Activated CD8-positive, alpha-beta memory T cell treated with anti-CD3 and anti-CD28 coated beads for 36 hours (primary cell): ENCODE measurements around the gene SH2D3A. TPM values are rescaled to one million over a fixed set of nuclear protein-coding genes. Genes with fewer than 3 reads are reported as not detected.
"Not testable (repeated sequence)": the region's sequence is repeated elsewhere in the genome, so short reads cannot be mapped to it uniquely, and the experiment has no call there.

Experiments
- CTCF ChIA-PET: fragments of 350-600 bp; sonication (Branson Sonifier 250); formaldehyde crosslinking; loops from one replicate; lab custom pipeline; 2021; ENCODE audit warnings: antibody characterized with exemption; lab: Charles Lee
- POLR2A ChIA-PET: fragments of 350-600 bp; sonication (Branson Sonifier 250); formaldehyde crosslinking; loops from one replicate; lab custom pipeline; 2021; ENCODE audit warnings: antibody characterized with exemption; lab: Charles Lee
- total RNA-seq, 2 experiments: library from RNA; stranded (reverse); gene quantifications; one replicate each; pipeline ENCODE4 v1.2.3, GENCODE V29; 2021

The SH2D3A gene
- total RNA-seq, 2 experiments from 2014 or later: 18.1 to 20.3 TPM

DNA sequence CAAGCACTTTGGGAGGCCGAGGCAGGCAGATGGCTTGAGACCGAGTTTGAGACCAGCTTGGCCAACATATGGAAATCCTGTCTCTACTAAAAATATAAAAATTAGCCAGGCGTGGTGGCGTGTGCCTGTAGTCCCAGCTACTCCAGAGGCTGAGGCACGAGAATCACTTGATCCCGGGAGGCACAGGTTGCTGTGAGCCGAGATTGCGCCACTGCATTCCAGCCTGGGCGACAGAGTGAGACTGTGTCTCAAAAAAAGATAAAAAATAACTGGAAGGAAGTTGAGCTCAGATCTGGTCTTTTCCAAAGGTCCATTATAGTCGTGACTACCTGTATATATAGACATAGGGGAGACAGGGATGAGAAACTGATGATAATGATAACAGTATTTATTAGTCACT is 18.7 kb downstream of the SH2D3A start:
- CTCF ChIA-PET: interaction anchor here (1.0 kb wide), 1 partner anchor 115 kb away, joined by 4 read pairs; no protein-coding TSS in a partner anchor
- POLR2A ChIA-PET: not testable (repeated sequence)

- POLR2A ChIA-PET: interaction anchor here (0.6 kb wide), 1 partner anchor 16 kb away, joined by 4 read pairs; no protein-coding TSS in a partner anchor
- CTCF ChIA-PET: interaction anchor here (0.6 kb wide), 1 partner anchor 72 kb away, joined by 3 read pairs; no protein-coding TSS in a partner anchor
Measured at GRCh38 chr19:6745965-6746364, 21.3 kb downstream of the SH2D3A start.

DNA sequence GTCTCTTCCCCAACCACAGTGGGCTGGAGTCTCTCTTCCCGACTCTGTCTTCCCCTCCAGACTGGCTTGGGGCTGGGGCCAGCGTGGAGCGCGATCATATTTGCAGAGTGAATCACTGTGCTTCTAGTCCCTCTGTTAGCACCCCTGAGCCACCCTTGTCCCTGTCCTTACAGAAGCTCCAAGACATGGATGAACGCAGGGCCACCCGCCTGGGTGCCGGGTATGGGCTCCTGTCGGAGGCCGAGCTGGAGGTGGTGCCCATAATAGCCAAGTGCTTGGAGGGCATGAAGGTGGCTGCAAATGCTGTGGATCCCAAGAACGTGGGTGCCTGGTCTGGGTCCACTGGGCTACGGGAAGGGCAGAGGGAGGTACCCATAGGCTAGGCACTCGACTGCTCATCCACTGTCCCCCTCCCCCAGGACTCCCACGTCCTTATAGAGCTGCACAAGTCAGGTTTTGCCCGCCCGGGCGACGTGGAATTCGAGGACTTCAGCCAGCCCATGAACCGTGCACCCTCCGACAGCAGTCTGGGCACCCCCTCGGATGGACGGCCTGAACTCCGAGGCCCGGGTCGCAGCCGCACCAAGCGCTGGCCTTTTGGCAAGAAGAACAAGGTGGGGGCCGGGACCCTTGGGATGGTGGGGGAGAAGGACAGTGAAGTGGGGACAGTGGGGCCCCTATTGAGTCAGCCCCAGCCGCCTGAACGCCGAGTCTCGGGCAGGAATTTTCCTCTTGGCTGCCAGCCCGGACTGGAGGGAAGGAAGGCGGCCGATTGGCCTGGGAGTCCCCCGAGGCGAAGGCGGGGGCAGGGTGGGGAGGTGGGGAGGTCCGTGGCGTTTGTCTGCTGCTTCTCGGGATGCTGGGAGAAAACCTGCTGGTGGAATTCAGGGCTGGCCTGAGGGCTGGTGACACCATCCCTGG is 22.6 kb downstream of the SH2D3A start:
- CTCF ChIA-PET: interaction anchor here (2.0 kb wide), 1 partner anchor 119 kb away, joined by 8 read pairs; no protein-coding TSS in a partner anchor

GRCh38 chr19:6743714-6744380 is 23.4 kb downstream of the SH2D3A start:
- ChIA-PET CTCF (interaction anchor here (2.0 kb wide), 1 partner anchor 119 kb away, joined by 8 read pairs; no protein-coding TSS in a partner anchor), POLR2A (interaction anchor here (0.6 kb wide), 1 partner anchor 45 kb away, joined by 3 read pairs; no protein-coding TSS in a partner anchor)

More for the DNA sequence above, 22.6 kb downstream of the SH2D3A start:
- POLR2A ChIA-PET: interaction anchor here (0.6 kb wide), 1 partner anchor 45 kb away, joined by 3 read pairs; no protein-coding TSS in a partner anchor

DNA sequence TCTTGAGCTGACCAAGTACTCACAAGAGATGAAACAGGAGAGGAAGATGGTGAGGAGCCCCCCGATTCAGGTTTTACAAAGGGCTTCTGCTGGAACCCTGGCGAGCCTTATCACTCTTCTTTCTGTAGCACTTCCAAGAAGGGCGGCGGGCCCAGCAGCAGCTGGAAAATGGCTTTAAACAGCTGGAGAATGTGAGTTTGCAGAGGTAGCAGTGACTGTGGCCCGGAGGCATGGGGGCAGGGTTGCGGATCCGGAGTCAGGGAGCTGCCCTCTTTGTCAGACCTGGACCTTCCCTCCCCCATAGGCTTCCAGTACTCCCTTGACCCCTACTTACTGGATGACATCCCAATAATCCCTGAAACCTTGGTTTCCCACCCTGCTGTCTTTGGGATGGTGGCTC is 24.2 kb downstream of the SH2D3A start:
- POLR2A ChIA-PET: no interaction called here
- CTCF ChIA-PET: interaction anchor here (0.9 to 2.0 kb wide), 2 partner anchors 120 to 121 kb away, joined by 3 to 8 read pairs; no protein-coding TSS in a partner anchor

DNA sequence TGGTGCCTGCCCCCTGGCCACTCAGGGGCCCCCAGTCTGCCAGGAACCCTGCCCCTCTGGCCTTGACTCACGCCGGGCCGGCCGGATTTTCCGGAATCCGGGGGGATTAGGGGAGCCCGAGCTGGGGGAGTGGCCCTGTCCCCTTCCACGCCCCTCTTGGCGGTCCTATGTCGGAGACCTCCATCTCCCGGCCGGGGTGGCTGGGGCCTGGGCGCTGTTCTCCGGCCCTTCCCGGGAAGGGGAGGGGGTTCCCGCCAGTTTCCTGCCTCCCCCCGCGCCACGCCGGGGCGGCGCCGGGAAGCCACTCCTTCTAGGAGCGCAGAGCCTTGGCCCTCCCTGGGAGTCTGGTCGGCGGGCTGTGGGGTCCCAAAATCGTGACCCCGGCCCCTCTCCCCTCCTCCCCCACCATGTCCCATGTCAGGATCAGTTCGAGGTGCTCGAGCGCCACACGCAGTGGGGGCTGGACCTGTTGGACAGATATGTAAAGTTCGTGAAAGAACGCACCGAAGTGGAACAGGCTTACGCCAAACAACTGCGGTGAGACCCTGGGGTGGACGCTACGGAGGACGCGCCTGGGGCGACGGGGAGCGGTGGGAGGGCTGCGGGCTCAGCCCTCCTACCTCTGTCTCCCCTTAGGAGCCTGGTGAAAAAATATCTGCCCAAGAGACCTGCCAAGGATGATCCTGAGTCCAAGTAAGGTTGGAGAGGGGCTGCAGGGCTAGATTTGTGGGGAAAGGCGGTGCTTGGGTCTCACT is 26.5 kb downstream of the SH2D3A start:
- ChIA-PET POLR2A (no interaction called here), CTCF (interaction anchor here (0.7 to 6.3 kb wide), 4 partner anchors 108 to 123 kb away, joined by 3 to 79 read pairs (median 4); no protein-coding TSS in a partner anchor)

DNA sequence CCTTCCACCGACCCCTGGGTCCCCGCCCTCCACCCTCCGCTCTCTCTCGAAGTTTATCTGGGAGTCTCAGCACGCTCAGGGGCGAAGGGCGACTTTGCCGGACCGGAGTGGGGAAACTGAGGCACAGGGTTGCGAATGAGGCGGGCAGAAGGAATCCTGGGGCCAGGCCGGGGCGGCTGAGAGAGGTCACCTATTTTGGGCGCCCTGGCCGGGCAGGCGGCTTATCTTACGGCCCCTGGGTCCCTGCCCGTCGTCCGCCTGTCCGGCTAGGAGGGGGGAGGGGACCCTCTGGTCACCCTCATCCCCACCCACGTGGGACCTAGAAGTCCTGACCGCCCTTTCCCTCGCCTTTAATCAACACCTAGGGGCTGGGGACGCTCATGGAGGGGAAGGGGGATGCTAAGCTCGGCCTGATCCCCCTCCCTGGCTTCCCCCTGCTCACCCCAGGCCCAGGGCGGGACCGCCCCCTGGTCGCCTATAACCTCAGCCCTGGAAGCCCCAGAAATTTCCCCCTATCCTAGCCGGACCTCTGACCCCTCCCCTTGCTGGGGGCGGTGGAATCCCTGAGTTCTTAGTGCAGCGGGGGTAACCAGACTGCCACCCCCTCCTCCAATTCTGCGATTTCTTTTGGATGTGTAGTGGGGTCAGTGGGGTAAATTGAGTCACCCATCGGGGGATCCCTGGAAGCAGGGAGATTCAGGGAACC is 27.2 kb downstream of the SH2D3A start:
- POLR2A ChIA-PET: no interaction called here
- CTCF ChIA-PET: interaction anchor here (1.4 to 6.3 kb wide), 3 partner anchors 107 to 223 kb away, joined by 3 to 79 read pairs (median 5); no protein-coding TSS in a partner anchor

DNA sequence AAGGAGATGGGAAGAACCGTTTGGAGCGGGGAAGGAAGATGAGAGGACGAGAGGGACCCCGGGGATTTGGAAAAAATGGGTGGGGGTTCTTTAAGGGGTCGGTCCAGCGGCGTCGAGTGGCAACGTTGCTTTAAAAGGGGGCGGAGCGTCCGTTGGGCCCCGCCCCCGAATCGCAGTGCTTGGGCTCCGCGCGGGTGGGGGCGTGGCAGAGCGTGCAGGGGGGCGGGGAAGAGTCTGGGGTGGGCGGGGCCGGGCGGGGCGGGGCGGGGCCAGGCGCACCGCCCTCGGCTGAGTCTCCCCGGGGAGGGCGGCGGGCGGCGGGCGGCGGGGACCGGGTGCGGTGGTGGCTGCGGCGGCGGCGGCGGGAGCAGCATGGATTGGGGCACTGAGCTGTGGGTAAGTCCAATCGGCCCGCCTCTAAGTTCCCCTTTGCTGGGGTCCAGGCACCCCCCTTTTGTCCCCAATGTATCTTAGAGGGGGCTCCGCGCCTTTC is 27.8 kb downstream of the SH2D3A start, which contains the start of gene TRIP10:
TRIP10 (plus strand) TSS at position 291 of the 493 bp plus-strand sequence; CDS start at position 373, 82 bp downstream.
- POLR2A ChIA-PET: interaction anchor here (1.9 kb wide), 1 partner anchor 33 kb away, joined by 7 read pairs; the partner anchor contains the start of gene VAV1

DNA sequence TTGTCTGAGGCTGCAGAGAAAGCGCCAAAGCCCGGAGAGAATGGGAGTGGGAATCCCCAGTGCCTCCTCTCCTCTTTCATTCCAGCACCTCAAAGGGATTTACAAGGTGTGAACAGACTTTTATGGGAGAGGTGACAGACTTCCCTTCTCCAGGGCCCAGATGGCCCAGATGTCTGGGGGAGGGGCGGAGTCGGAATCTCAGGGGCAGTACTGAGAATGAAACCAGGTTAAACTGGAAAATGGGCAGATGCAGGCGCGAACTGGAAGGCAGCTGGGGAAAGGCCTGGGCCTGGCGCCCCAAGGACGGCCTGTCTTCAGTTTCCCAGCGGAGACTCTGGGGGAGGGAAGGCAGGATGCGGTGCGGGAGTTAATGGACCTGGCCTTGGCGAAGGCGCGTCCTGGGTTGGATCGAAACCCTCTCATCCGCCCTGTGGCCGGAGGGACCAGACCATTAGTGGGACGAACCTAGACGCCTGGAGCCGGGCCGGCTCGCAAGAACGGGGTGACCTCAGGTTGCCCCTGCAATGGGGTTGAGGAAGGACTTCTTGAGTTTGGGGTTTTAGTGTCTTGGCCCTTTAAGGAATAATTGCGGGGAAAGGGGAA is 28.3 kb downstream of the SH2D3A start:
- ChIA-PET POLR2A (interaction anchor here (1.9 to 3.6 kb wide), 2 partner anchors 34 to 125 kb away, joined by 7 to 17 read pairs; partner anchors contain the start of gene VAV1), CTCF (interaction anchor here (1.0 to 6.3 kb wide), 12 partner anchors 10 to 258 kb away, joined by 3 to 79 read pairs (median 5); partner anchors contain the start of genes DENND1C and VAV1)

More for the DNA sequence above, 27.8 kb downstream of the SH2D3A start, which contains the start of gene TRIP10:
- CTCF ChIA-PET: interaction anchor here (1.4 to 6.3 kb wide), 6 partner anchors 11 to 222 kb away, joined by 3 to 79 read pairs (median 6); no protein-coding TSS in a partner anchor

- ChIA-PET POLR2A (interaction anchor here (0.9 to 3.6 kb wide), 3 partner anchors 34 to 126 kb away, joined by 3 to 17 read pairs (median 7); partner anchors contain the start of gene VAV1), CTCF (interaction anchor here (0.5 to 6.3 kb wide), 15 partner anchors 9 to 1878 kb away, joined by 3 to 79 read pairs (median 5); partner anchors contain the start of genes DENND1C and VAV1)
Measured at GRCh38 chr19:6737873-6738786, 29.1 kb downstream of the SH2D3A start.

DNA sequence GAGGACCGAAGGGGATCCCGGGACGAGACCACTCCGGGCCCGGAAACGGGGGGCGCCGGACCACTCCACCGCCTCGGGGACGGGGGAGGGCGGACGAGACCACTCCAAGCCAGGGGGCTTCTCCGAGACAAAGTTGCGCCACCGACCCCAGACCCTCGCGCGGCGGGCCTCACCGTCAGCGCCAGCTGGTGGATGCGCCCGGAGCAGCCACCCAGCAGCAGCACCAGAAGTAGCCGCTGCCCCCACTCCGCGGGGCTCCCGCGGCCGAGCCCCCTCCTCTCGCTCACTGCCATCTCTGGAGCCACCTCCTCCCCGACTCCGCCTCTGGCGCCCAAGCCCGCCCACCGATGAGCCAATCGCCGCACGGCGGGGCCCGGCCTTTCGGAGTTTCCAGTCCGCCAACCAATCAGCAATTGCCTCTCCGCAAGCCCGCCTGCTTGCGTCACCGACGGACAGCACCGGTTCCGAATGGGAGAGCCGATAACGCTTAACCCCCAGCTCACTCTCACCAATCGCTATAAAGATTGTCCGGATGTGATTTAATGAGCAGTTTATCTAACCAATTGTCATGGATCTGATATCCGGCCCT is 29.9 kb downstream of the SH2D3A start, which contains the start of gene GPR108:
GPR108 (minus strand) TSS at position 297 of the 589 bp plus-strand sequence; CDS start at position 293, 4 bp downstream.
- CTCF ChIA-PET: interaction anchor here (0.5 to 6.3 kb wide), 11 partner anchors 31 to 1878 kb away, joined by 3 to 79 read pairs (median 7); partner anchors contain the start of gene VAV1
- POLR2A ChIA-PET: interaction anchor here (0.9 to 3.6 kb wide), 6 partner anchors 35 to 126 kb away, joined by 3 to 17 read pairs (median 6); partner anchors contain the start of genes TNFSF14 and VAV1

DNA sequence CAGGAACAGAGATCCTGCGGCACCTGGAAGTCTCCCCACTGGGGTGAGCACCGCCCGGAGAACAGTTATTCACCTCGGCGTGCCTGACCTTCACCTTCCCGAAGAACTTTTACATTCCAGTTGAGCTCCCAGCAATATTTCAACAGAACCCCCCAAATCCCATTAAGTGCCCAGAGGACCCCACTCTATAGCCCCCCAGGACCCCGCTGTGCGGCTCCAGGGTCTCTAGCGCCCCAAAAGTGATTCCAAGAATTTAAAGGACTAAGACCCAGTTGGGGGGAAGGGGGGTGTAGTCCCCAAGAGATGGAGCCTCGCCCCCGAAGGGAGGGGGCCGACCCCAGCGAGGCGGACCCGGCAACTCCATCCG is 30.3 kb downstream of the SH2D3A start:
- ChIA-PET POLR2A (interaction anchor here (1.0 to 3.6 kb wide), 5 partner anchors 59 to 127 kb away, joined by 3 to 17 read pairs (median 4); partner anchors contain the start of gene TNFSF14), CTCF (interaction anchor here (0.9 to 6.3 kb wide), 8 partner anchors 31 to 219 kb away, joined by 3 to 79 read pairs (median 6); no protein-coding TSS in a partner anchor)

GRCh38 chr19:6736169-6736916 is 30.9 kb downstream of the SH2D3A start:
- CTCF ChIA-PET: interaction anchor here (0.8 to 6.3 kb wide), 13 partner anchors 20 to 220 kb away, joined by 3 to 79 read pairs (median 4); no protein-coding TSS in a partner anchor
- POLR2A ChIA-PET: interaction anchor here (0.7 to 3.6 kb wide), 6 partner anchors 37 to 127 kb away, joined by 3 to 17 read pairs (median 4); partner anchors contain the start of genes TNFSF14 and VAV1
